Neutrophil (primary cell): Measurements from ENCODE around the gene APOL3.
"Not testable (repeated sequence)": the region's sequence is repeated elsewhere in the genome, so short reads cannot be mapped to it uniquely, and the experiment has no call there.

ENCODE experiments used
- H3K27ac ChIP-seq: fragments of 200-600 bp; sonication (generic); 2 replicates; pipeline ENCODE4 v1.5.1; 2016; ENCODE audit warnings: mild to moderate bottlenecking, moderate library complexity
- H3K27me3 ChIP-seq: fragments of 200-600 bp; sonication (generic); 2 replicates; pipeline ENCODE4 v1.6.0; 2016; ENCODE audit warnings: mild to moderate bottlenecking
- H3K36me3 ChIP-seq: fragments of 200-600 bp; sonication (generic); 2 replicates; pipeline ENCODE4 v1.5.1; 2017
- H3K4me1 ChIP-seq, 2 experiments: fragments of 200-600 bp in 1 of 2; sonication (generic) in 1 of 2; 1 replicate in 1 of 2; 2 replicates in 1 of 2; pipeline versions ENCODE4 v1.5.1 to v1.6.1; 2013 to 2016; ENCODE audit warnings: low read depth in 1 of 2, low read length in 1 of 2, mild to moderate bottlenecking in 1 of 2, moderate library complexity in 1 of 2; ENCODE audit not compliant: control insufficient read depth in 1 of 2, insufficient read depth in 1 of 2
- H3K4me3 ChIP-seq, 2 experiments: fragments of 200-600 bp in 1 of 2; sonication (generic) in 1 of 2; 1 replicate in 1 of 2; 2 replicates in 1 of 2; pipeline ENCODE4 v1.5.1; 2013 to 2016; ENCODE audit warnings: low read depth in 1 of 2, low read length in 1 of 2, mild to moderate bottlenecking in 1 of 2, moderate library complexity in 1 of 2
- H3K9me3 ChIP-seq: fragments of 200-600 bp; sonication (generic); 2 replicates; pipeline ENCODE4 v1.5.1; 2016
- CTCF ChIP-seq: fragments of 200-600 bp; sonication (generic); IDR thresholded peaks from 2 replicates; pipeline ENCODE4 v1.5.1; 2016; ENCODE audit warnings: antibody characterized with exemption

The APOL3 gene

GRCh38 chr22:36154423-36154945 is 6.1 kb downstream of the APOL3 start:
- Histone ChIP-seq H3K27me3 (peaks cover 18% of the 10 kb centered on the region), H3K4me3 (no peak overlapping the region), H3K9me3 (no peaks in the 10 kb centered on the region), H3K27ac (no peak overlapping the region), H3K36me3 (no peaks in the 10 kb centered on the region), H3K4me1 (peaks cover 8 to 16% of the 10 kb centered on the region in 2 experiments)
- no peak for TF ChIP-seq CTCF

GRCh38 chr22:36153501-36154422 is 6.8 kb downstream of the APOL3 start:
- no peak for TF ChIP-seq CTCF
- H3K4me3 ChIP-seq: no peak overlapping the region
- no peaks in the 10 kb centered on the region for H3K36me3 ChIP-seq
- H3K4me1 ChIP-seq: peaks cover 16 to 23% of the 10 kb centered on the region in 2 experiments
- peaks cover 18% of the 10 kb centered on the region for H3K27me3 ChIP-seq
- no peaks in the 10 kb centered on the region for H3K9me3 ChIP-seq
- H3K27ac ChIP-seq: no peak overlapping the region

- not testable (repeated sequence) for H3K27ac ChIP-seq, H3K36me3 ChIP-seq, H3K4me3 ChIP-seq, H3K9me3 ChIP-seq
- H3K27me3 ChIP-seq: peaks cover 18% of the 10 kb centered on the region
- H3K4me1 ChIP-seq: peaks cover 16 to 24% of the 10 kb centered on the region in 2 experiments
Measured at GRCh38 chr22:36152821-36153220, 7.7 kb downstream of the APOL3 start.

GRCh38 chr22:36152088-36152487 is 8.5 kb downstream of the APOL3 start:
- Histone ChIP-seq H3K4me1 (peaks cover 14 to 23% of the 10 kb centered on the region in 2 experiments), H3K36me3 (no peaks in the 10 kb centered on the region), H3K4me3 (no peak overlapping the region), H3K27ac (no peak overlapping the region), H3K27me3 (peaks cover 18% of the 10 kb centered on the region), H3K9me3 (no peaks in the 10 kb centered on the region)
- no peak for TF ChIP-seq CTCF

GRCh38 chr22:36151006-36151595 is 9.5 kb downstream of the APOL3 start:
- Histone ChIP-seq H3K27me3 (peaks cover 18% of the 10 kb centered on the region), H3K4me1 (peaks cover 10 to 13% of the 10 kb centered on the region in 2 experiments), H3K36me3 (no peaks in the 10 kb centered on the region), H3K27ac (no peak overlapping the region), H3K4me3 (no peak overlapping the region), H3K9me3 (no peaks in the 10 kb centered on the region)
- no peak for TF ChIP-seq CTCF

- no peak for TF ChIP-seq CTCF
- Histone ChIP-seq H3K4me3 (no peak overlapping the region), H3K4me1 (peaks cover 10 to 12% of the 10 kb centered on the region in 2 experiments), H3K36me3 (no peaks in the 10 kb centered on the region), H3K9me3 (no peaks in the 10 kb centered on the region), H3K27ac (no peak overlapping the region), H3K27me3 (peaks cover 18% of the 10 kb centered on the region)
Measured at GRCh38 chr22:36149441-36149840, 11.1 kb downstream of the APOL3 start.
